Mesothelial cell of epicardium (in vitro differentiated cells): ENCODE results near the gene ZNF302. TPM values are rescaled to one million over a fixed set of nuclear protein-coding genes. Genes with fewer than 3 reads are reported as not detected.
"Not testable (repeated sequence)": the region's sequence is repeated elsewhere in the genome, so short reads cannot be mapped to it uniquely, and the experiment has no call there.

Experiments
- DNase-seq, 2 experiments: peaks; one replicate each; pipeline ENCODE4 v3.0.0; 2021; ENCODE audit warnings: low spot score in 2 of 2; ENCODE audit not compliant: unreplicated experiment in 2 of 2
- H3K27ac Mint-ChIP-seq: 2 replicates; pipeline ENCODE4 v1.8.0; 2021; ENCODE audit warnings: mixed read lengths
- H3K27me3 Mint-ChIP-seq: 2 replicates; pipeline ENCODE4 v1.8.0; 2021; ENCODE audit warnings: low read depth, mixed read lengths
- H3K36me3 Mint-ChIP-seq: 2 replicates; pipeline ENCODE4 v1.8.0; 2021; ENCODE audit warnings: mixed read lengths
- H3K4me1 Mint-ChIP-seq: 2 replicates; pipeline ENCODE4 v1.8.0; 2021; ENCODE audit warnings: mixed read lengths
- H3K4me3 Mint-ChIP-seq: 2 replicates; pipeline ENCODE4 v1.8.0; 2021; ENCODE audit warnings: mild to moderate bottlenecking, moderate library complexity, mixed read lengths
- H3K9me3 Mint-ChIP-seq: 2 replicates; pipeline ENCODE4 v1.8.0; 2021; ENCODE audit warnings: mixed read lengths
- total RNA-seq: library from RNA; stranded (reverse); gene quantifications from 3 replicates; pipeline ENCODE4 v1.2.1, GENCODE V29; 2021
- TF ChIP-seq, protein P1 (sequence below): fragments of 200-600 bp; sonication (generic); IDR thresholded peaks from one replicate; pipeline ENCODE4 v1.5.0; 2021; ENCODE audit warnings: antibody characterized with exemption; ENCODE audit not compliant: unreplicated experiment

ZNF302 gene
- total RNA-seq, 1 donor from 2014 or later = 41.0 TPM

DNA sequence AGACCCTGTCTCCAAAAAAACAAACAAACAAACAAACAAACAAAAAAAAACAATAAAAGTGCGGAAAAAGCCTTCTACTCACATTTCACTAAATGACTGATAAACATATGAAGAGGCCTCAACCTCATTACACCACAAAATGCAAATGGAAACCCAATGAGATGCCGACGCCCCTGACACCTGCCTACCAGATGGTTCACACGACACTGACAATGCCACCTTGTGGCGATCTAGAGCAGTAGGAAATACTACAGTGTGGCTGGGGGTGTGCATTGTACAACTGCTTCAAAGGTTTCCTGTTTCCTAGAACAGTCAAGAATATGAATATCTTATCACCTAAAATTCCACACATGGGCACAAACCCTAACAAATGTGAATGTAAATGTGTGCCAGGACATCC is 14.6 kb upstream of the ZNF302 start:
- H3K36me3 Mint-ChIP-seq = no peaks in the 10 kb centered on the region
- TF ChIP-seq, protein P1, sequence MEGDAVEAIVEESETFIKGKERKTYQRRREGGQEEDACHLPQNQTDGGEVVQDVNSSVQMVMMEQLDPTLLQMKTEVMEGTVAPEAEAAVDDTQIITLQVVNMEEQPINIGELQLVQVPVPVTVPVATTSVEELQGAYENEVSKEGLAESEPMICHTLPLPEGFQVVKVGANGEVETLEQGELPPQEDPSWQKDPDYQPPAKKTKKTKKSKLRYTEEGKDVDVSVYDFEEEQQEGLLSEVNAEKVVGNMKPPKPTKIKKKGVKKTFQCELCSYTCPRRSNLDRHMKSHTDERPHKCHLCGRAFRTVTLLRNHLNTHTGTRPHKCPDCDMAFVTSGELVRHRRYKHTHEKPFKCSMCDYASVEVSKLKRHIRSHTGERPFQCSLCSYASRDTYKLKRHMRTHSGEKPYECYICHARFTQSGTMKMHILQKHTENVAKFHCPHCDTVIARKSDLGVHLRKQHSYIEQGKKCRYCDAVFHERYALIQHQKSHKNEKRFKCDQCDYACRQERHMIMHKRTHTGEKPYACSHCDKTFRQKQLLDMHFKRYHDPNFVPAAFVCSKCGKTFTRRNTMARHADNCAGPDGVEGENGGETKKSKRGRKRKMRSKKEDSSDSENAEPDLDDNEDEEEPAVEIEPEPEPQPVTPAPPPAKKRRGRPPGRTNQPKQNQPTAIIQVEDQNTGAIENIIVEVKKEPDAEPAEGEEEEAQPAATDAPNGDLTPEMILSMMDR = no peak
- H3K27me3 Mint-ChIP-seq = no peaks in the 10 kb centered on the region
- peaks cover 24% of the 10 kb centered on the region for H3K9me3 Mint-ChIP-seq
- H3K27ac Mint-ChIP-seq = no peak overlapping the region
- no peaks in the 10 kb centered on the region for H3K4me1 Mint-ChIP-seq
- H3K4me3 Mint-ChIP-seq = no peak overlapping the region
- DNase-seq = no peak

DNA sequence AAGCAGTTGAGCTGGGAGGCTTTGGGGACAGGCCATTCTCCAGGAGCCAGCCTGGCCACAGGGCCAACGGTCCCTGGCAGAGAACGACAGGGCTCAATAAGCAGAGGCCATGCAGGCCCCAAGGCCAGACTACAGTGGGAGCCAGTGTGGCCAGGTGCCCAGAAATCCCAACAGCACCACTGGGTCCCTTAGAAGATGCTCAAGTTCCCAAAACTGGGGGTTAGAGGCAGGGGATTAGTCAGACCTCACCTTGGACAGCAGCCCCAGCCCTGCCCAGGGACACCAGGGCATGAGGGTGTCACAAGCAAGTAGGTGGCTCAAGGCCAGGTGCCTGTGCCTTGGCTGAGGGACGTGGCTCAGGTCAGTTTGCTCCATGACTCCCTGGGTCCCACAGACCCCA is 13.3 kb upstream of the ZNF302 start:
- TF ChIP-seq, protein P1 = no peak
- Mint-ChIP-seq H3K9me3 (peaks cover 14% of the 10 kb centered on the region), H3K27me3 (no peaks in the 10 kb centered on the region), H3K4me1 (no peaks in the 10 kb centered on the region), H3K27ac (no peak overlapping the region), H3K4me3 (no peak overlapping the region), H3K36me3 (no peaks in the 10 kb centered on the region)
- no peak for DNase-seq

DNA sequence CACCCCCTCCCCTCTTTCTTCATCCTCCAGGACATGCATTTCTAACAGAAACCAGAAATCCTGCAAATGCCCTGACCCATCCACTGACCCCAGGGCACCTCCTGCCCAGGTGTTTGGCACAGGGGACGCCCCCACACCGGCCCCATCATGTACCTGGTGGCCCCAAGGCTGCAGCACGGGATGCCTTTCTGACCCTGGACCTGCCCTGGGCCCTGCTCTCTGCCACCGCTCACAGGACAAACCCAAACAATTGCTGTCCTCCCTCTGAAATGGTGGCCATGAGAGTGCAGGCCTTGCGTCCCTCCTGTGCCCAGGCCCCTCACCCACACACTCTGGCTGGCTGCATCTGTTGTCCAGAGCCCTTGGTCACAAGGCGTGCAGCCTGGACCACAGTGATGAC is 12.6 kb upstream of the ZNF302 start:
- Mint-ChIP-seq H3K4me1 (no peaks in the 10 kb centered on the region), H3K36me3 (no peaks in the 10 kb centered on the region), H3K27me3 (no peaks in the 10 kb centered on the region), H3K4me3 (no peak overlapping the region), H3K27ac (no peak overlapping the region), H3K9me3 (peaks cover 9% of the 10 kb centered on the region)
- DNase-seq = no peak
- TF ChIP-seq, protein P1 = no peak

DNA sequence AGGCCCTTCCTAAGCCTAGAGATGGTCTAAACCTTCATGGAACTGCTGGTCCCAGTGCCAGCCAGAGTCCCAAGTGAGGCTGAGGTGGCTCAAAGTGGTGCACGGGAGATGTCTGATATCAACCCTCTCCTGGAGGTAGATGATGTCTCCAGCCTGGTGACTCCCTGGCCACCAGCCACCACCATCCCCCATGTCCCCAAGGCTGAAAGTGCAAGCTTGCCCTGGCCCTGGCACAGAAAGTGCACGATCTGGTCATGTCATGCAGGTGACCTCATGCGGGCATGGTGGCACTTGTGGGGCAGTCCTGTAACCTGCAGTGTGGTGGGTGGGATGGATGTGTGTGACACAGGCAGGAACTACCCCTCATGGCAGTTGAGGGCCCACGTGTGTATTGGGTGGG is 12.2 kb upstream of the ZNF302 start:
- H3K36me3 Mint-ChIP-seq, H3K4me3 Mint-ChIP-seq, DNase-seq, H3K4me1 Mint-ChIP-seq, H3K27ac Mint-ChIP-seq, H3K27me3 Mint-ChIP-seq, H3K9me3 Mint-ChIP-seq: not testable (repeated sequence)

DNA sequence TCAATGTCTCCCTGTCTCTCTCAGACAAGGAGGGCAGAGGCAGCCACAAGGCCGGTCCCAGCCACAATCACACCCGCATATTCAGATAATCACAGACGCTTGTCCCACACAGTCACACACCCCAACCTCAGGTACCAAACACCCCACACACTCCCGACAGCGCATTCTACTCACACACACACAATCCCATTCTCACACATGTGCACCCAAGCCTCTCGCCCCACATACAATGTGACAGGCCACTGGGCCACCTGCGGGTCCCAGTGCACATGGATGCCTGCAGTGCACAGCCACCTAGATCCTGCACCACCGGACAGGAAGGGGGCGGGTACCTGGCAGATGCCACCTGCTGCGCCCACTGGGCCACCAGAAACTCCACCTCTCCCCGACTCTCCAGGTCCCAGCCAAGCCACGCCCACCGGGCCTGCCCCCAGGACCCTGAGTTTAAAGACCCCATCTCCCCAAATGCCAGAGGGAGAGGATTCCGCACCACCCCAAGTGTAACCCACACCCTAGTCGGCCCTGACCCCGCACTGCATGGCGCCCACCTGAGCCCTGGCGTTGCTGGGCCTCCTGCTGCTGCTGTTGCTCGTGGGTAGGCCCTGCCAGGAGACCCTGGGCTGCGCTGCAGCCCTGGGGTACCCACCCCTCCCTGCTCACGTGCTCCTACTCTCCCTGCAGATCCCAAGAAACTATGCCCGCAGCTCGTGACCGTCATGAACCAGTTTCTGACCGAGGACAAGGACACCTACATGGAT is 11.1 kb upstream of the ZNF302 start:
- Mint-ChIP-seq H3K27ac (no peak overlapping the region), H3K4me1 (no peaks in the 10 kb centered on the region), H3K9me3 (peaks cover 1% of the 10 kb centered on the region), H3K27me3 (no peaks in the 10 kb centered on the region), H3K36me3 (no peaks in the 10 kb centered on the region), H3K4me3 (no peak overlapping the region)
- TF ChIP-seq, protein P1 = no peak
- no peak for DNase-seq

DNA sequence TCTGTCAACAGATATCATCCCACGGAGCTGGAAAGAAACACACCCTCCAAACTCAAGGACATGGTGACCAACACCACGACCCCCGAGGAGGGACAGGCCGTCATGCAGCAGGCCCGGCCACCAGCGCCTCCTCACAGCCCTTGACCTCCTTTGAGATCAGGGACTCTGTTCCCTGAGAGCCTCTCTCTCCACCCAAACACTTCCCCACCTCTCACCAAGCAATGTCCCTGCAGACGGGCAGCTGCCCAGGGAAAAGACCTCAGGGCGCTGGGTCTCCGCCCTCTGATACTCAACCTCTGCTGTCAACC is 10.6 kb upstream of the ZNF302 start:
- no peak overlapping the region for H3K4me3 Mint-ChIP-seq
- H3K4me1 Mint-ChIP-seq = no peaks in the 10 kb centered on the region
- H3K27me3 Mint-ChIP-seq = no peaks in the 10 kb centered on the region
- no peaks in the 10 kb centered on the region for H3K36me3 Mint-ChIP-seq
- no peaks in the 10 kb centered on the region for H3K9me3 Mint-ChIP-seq
- TF ChIP-seq, protein P1 = no peak
- no peak overlapping the region for H3K27ac Mint-ChIP-seq
- DNase-seq = no peak
